SK-N-SH (cell line): ENCODE data around the gene TACR2. TPM values are rescaled to one million over a fixed set of nuclear protein-coding genes. Genes with fewer than 3 reads are reported as not detected.

Experiments
- CTCF ChIA-PET: fragments of 300-600, 350-600 bp; formaldehyde crosslinking; extraction: SDS; loops from one replicate; lab custom pipeline; 2021; lab: Yijun Ruan, JAX
- POLR2A ChIA-PET: fragments of 350-600 bp; sonication (Branson Sonifier 250); formaldehyde crosslinking; extraction: SDS; loops from one replicate; lab custom pipeline; 2020; ENCODE audit warnings: antibody characterized with exemption, inconsistent platforms; lab: Yijun Ruan, JAX
- DNase-seq: peaks from one replicate; pipeline ENCODE4 v3.0.0; 2012
- H2AFZ ChIP-seq: fragments of 200-600 bp; sonication (generic); 2 replicates; pipeline ENCODE4 v1.8.1; 2016; ENCODE audit warnings: antibody characterized with exemption, mild to moderate bottlenecking, low read depth
- H3F3A ChIP-seq: fragments of 200-600 bp; sonication (generic); replicated peaks from 2 replicates; pipeline ENCODE3; 2016; ENCODE audit warnings: antibody characterized with exemption, mild to moderate bottlenecking; ENCODE audit not compliant: insufficient read depth
- H3K27ac ChIP-seq, 2 experiments: fragments of 200-500 bp in 1 of 2; fragments of 200-600 bp in 1 of 2; sonication (Bioruptor generic) in 1 of 2; sonication (generic), shearing (Covaris generic) in 1 of 2; 2 replicates each; pipeline versions ENCODE4 v1.5.1 to v1.6.1; 2014 to 2016; ENCODE audit warnings: low read depth in 2 of 2, inconsistent platforms in 1 of 2, low read length in 1 of 2, mild to moderate bottlenecking in 1 of 2, mixed read lengths in 1 of 2
- H3K27me3 ChIP-seq: fragments of 200-600 bp; sonication (generic), shearing (Covaris generic); 2 replicates; pipeline ENCODE4 v1.6.1; 2016; ENCODE audit warnings: mixed run types; ENCODE audit not compliant: insufficient read depth
- H3K36me3 ChIP-seq, 2 experiments: fragments of 200-500 bp in 1 of 2; fragments of 200-600 bp in 1 of 2; sonication (Bioruptor generic) in 1 of 2; sonication (generic) in 1 of 2; replicated peaks in 1 of 2; 2 replicates each; pipeline versions ENCODE3 to v1.5.1; 2014 to 2016; ENCODE audit warnings: low read length in 1 of 2, mild to moderate bottlenecking in 1 of 2; ENCODE audit not compliant: insufficient read depth in 2 of 2, control insufficient read depth in 1 of 2
- H3K4me1 ChIP-seq, 2 experiments: fragments of 200-500 bp in 1 of 2; fragments of 200-600 bp in 1 of 2; sonication (Bioruptor generic) in 1 of 2; sonication (generic), shearing (Covaris generic) in 1 of 2; 2 replicates each; pipeline versions ENCODE4 v1.5.1 to v1.6.1; 2014 to 2016; ENCODE audit warnings: low read depth in 1 of 2, low read length in 1 of 2, mixed run types in 1 of 2; ENCODE audit not compliant: insufficient read depth in 2 of 2, control insufficient read depth in 1 of 2
- H3K4me2 ChIP-seq: fragments of 200-600 bp; sonication (generic), shearing (Covaris generic); 2 replicates; pipeline ENCODE4 v1.6.1; 2017; ENCODE audit warnings: mixed run types
- H3K4me3 ChIP-seq, 2 experiments: fragments of 200-500 bp in 1 of 2; fragments of 200-600 bp in 1 of 2; sonication (Bioruptor generic) in 1 of 2; sonication (generic), shearing (Covaris generic) in 1 of 2; 2 replicates each; pipeline versions ENCODE4 v1.5.1 to v1.8.1; 2014 to 2016; ENCODE audit warnings: low read depth in 2 of 2, inconsistent platforms in 1 of 2, low read length in 1 of 2, mild to moderate bottlenecking in 1 of 2, mixed read lengths in 1 of 2, moderate library complexity in 1 of 2
- H3K79me2 ChIP-seq: fragments of 200-600 bp; sonication (generic); 2 replicates; pipeline ENCODE4 v1.8.1; 2017; ENCODE audit warnings: mild to moderate bottlenecking; ENCODE audit not compliant: insufficient read depth
- H3K9ac ChIP-seq: fragments of 200-600 bp; sonication (generic); 2 replicates; pipeline ENCODE4 v1.6.1; 2017; ENCODE audit warnings: mixed run types
- H3K9me2 ChIP-seq: fragments of 200-600 bp; sonication (generic); 2 replicates; pipeline ENCODE4 v1.6.1; 2017; ENCODE audit warnings: mixed run types
- H3K9me3 ChIP-seq: fragments of 200-600 bp; sonication (generic); 2 replicates; pipeline ENCODE4 v1.6.1; 2017; ENCODE audit warnings: mixed run types, mild to moderate bottlenecking, moderate library complexity
- H4K20me1 ChIP-seq: fragments of 200-600 bp; sonication (generic); 2 replicates; pipeline ENCODE4 v1.6.1; 2017; ENCODE audit warnings: mild to moderate bottlenecking, mixed run types; ENCODE audit not compliant: insufficient read depth
- EP300 ChIP-seq, 2 experiments: IDR thresholded peaks; 2 replicates each; pipeline versions ENCODE4 v1.4.0 to v1.6.1; 2012; ENCODE audit warnings: borderline replicate concordance in 1 of 2, low read depth in 1 of 2, low read length in 1 of 2
- EZH2phosphoT487 ChIP-seq: fragments of 200-600 bp; sonication (generic); IDR thresholded peaks from 2 replicates; pipeline ENCODE4 v1.6.1; 2017; ENCODE audit warnings: low read depth, mixed run types, mild to moderate bottlenecking, antibody characterized with exemption, moderate library complexity, borderline replicate concordance
- FOSL2 ChIP-seq: IDR thresholded peaks from 2 replicates; pipeline ENCODE4 v1.4.0; 2012; ENCODE audit warnings: low read depth, mild to moderate bottlenecking, moderate library complexity, borderline replicate concordance
- JUND ChIP-seq: IDR thresholded peaks from 2 replicates; pipeline ENCODE4 v1.4.0; 2012
- MAX ChIP-seq: IDR thresholded peaks from 2 replicates; pipeline ENCODE4 v1.4.0; 2012; ENCODE audit warnings: low read depth
- MXI1 ChIP-seq: IDR thresholded peaks from 2 replicates; pipeline ENCODE4 v1.6.1; 2012; ENCODE audit warnings: mild to moderate bottlenecking, low read depth, low read length, improper control_type of control experiment
- NFIC ChIP-seq: IDR thresholded peaks from 2 replicates; pipeline ENCODE4 v1.4.0; 2012; ENCODE audit warnings: borderline replicate concordance
- PBX3 ChIP-seq: IDR thresholded peaks from 2 replicates; pipeline ENCODE4; 2012
- POLR2AphosphoS5 ChIP-seq: IDR thresholded peaks from 2 replicates; pipeline ENCODE4 v1.6.1; 2012; ENCODE audit warnings: low read depth, low read length
- RAD21 ChIP-seq: IDR thresholded peaks from 2 replicates; pipeline ENCODE4 v1.6.1; 2012; ENCODE audit warnings: mild to moderate bottlenecking, low read length
- REST ChIP-seq: IDR thresholded peaks from 2 replicates; pipeline ENCODE4 v1.6.1; 2012; ENCODE audit warnings: mild to moderate bottlenecking, low read depth, low read length, moderate library complexity
- RXRA ChIP-seq: IDR thresholded peaks from 2 replicates; pipeline ENCODE4 v1.4.0; 2012; ENCODE audit warnings: low read depth, mild to moderate bottlenecking, borderline replicate concordance
- SMC3 ChIP-seq: IDR thresholded peaks from 2 replicates; pipeline ENCODE4 v1.6.1; 2012; ENCODE audit warnings: low read depth, low read length, improper control_type of control experiment
- TCF12 ChIP-seq: IDR thresholded peaks from 2 replicates; pipeline ENCODE4 v1.4.0; 2012
- TEAD4 ChIP-seq: IDR thresholded peaks from 2 replicates; pipeline ENCODE4 v1.4.0; 2012; ENCODE audit warnings: mild to moderate bottlenecking, borderline replicate concordance; ENCODE audit not compliant: insufficient read depth
- YY1 ChIP-seq: IDR thresholded peaks from 2 replicates; pipeline ENCODE4 v1.4.0; 2012; ENCODE audit warnings: low read depth, mild to moderate bottlenecking
- WGBS: methylation state at CpG from one replicate; pipeline ENCODE4 v1.1.6; 2017; ENCODE audit warnings: low lambda C conversion rate; 5-methylcytosine and 5-hydroxymethylcytosine counted together
- polyA plus RNA-seq, 3 experiments: library from polyadenylated mRNA; depleted of rRNA; stranded (reverse); fragments of >200 nt; gene quantifications; 2 replicates each; pipeline ENCODE4 v1.2.3, GENCODE V29; 2012

The TACR2 gene
- polyA plus RNA-seq, 1 of the 3 experiments (the other 2 are of a cell fraction), result 0.02 TPM

GRCh38 chr10:69383558-69383957 is 33.2 kb downstream of the TACR2 start:
- DNase-seq, result no peak
- Histone ChIP-seq H3K27me3 (no peaks in the 10 kb centered on the region), H2AFZ (no peak overlapping the region), H4K20me1 (peaks cover 7% of the 10 kb centered on the region), H3K9me2 (no peaks in the 10 kb centered on the region), H3K4me1 (peaks cover 0 to 17% of the 10 kb centered on the region in 2 experiments; a peak in 2 of 4 replicates), H3K4me2 (peak overlapping the region; percentile 42; the same call in 1 of the 2 replicates), H3F3A (peaks cover 14% of the 10 kb centered on the region), H3K79me2 (no peaks in the 10 kb centered on the region), H3K4me3 (no peak overlapping the region), H3K9ac (no peak overlapping the region), H3K36me3 (peaks cover 49 to 54% of the 10 kb centered on the region in 2 experiments), H3K27ac (peak overlapping the region in 1 of 2 experiments; percentile 76; a peak in 2 of 4 replicates), H3K9me3 (no peaks in the 10 kb centered on the region)
- ChIA-PET CTCF (interaction anchor here (1.0 to 4.5 kb wide), 3 partner anchors 9 to 50 kb away, joined by 3 to 17 read pairs (median 4); no protein-coding TSS in a partner anchor), POLR2A (no interaction called here)
- TF ChIP-seq YY1 (no peak), TCF12 (peak; percentile 69), PBX3 (peak; percentile 47), REST (no peak), EZH2phosphoT487 (no peak), RAD21 (peak; percentile 26), FOSL2 (peak; percentile 19; the same call in 1 of the 2 replicates)
- WGBS, result 48% methylated on average over 2 of the region's 3 CpGs

GRCh38 chr10:69382382-69383117 is 34.2 kb downstream of the TACR2 start:
- TF ChIP-seq MAX (peak; percentile 77), MXI1 (no peak), EZH2phosphoT487 (no peak), NFIC (peak; percentile 66), FOSL2 (peak; percentile 87), TCF12 (peak; percentile 93), SMC3 (no peak), PBX3 (peak; percentile 84), EP300 (IDR thresholded peaks at IDR 0.05; ENCODE audit: borderline replicate concordance in 1 of 2, low read depth in 1 of 2, low read length in 1 of 2) (peak in 1 of 2 experiments; percentile 71; a peak in 1 of 4 replicates), POLR2AphosphoS5 (peak; percentile 32; the same call in 1 of the 2 replicates), JUND (peak; percentile 78), RXRA (peak; percentile 62; the same call in 1 of the 2 replicates), TEAD4 (peak; percentile 66; the same call in 1 of the 2 replicates), YY1 (no peak)
- peaks cover 0 to 17% of the 10 kb centered on the region in 2 experiments; a peak in 2 of 4 replicates for H3K4me1 ChIP-seq
- H3K4me3 ChIP-seq, result no peak overlapping the region
- peaks cover 7% of the 10 kb centered on the region for H4K20me1 ChIP-seq
- no peak overlapping the region for H2AFZ ChIP-seq
- peak overlapping the region; percentile 51 for H3K4me2 ChIP-seq
- no peaks in the 10 kb centered on the region for H3K79me2 ChIP-seq
- peaks cover 14% of the 10 kb centered on the region for H3F3A ChIP-seq
- H3K9me2 ChIP-seq, result no peaks in the 10 kb centered on the region
- ChIA-PET POLR2A (no interaction called here), CTCF (interaction anchor here (0.9 to 4.5 kb wide), 3 partner anchors 10 to 15 kb away, joined by 3 to 17 read pairs (median 4); no protein-coding TSS in a partner anchor)
- H3K9me3 ChIP-seq, result no peaks in the 10 kb centered on the region
- 60% methylated on average over 22 of the region's 26 CpGs for WGBS
- DNase-seq, result no peak
- H3K27me3 ChIP-seq, result no peaks in the 10 kb centered on the region
- peaks cover 50 to 53% of the 10 kb centered on the region in 2 experiments for H3K36me3 ChIP-seq
- H3K27ac ChIP-seq, result peak overlapping the region in 1 of 2 experiments; percentile 76; a peak in 2 of 4 replicates
- H3K9ac ChIP-seq, result peak overlapping the region; percentile 10; the same call in 1 of the 2 replicates
